Liver (tissue), 9 donors: Measurements from ENCODE around the gene CYP11A1. TPM values are rescaled to one million over a fixed set of nuclear protein-coding genes. Genes with fewer than 3 reads are reported as not detected.

Experiments
- DNase-seq: peaks from one replicate; pipeline ENCODE4 v3.0.0-alpha.2; 2017; ENCODE audit warnings: low spot score
- H3K27ac ChIP-seq, 2 donors: one replicate each; pipeline ENCODE4 v1.7.0; 2013; ENCODE audit warnings: inconsistent platforms in 2 of 2, low read length in 2 of 2, control low read depth in 1 of 2, low read depth in 1 of 2, mild to moderate bottlenecking in 1 of 2
- H3K27me3 ChIP-seq, 4 donors: one replicate each; pipeline versions ENCODE4 v1.6.1 to v1.7.0; 2013; ENCODE audit warnings: low read length in 3 of 4, inconsistent platforms in 1 of 4, mild to moderate bottlenecking in 1 of 4, moderate library complexity in 1 of 4; ENCODE audit not compliant: control insufficient read depth in 4 of 4, insufficient read depth in 4 of 4
- H3K36me3 ChIP-seq, 4 donors: one replicate each; pipeline versions ENCODE4 v1.6.1 to v1.7.0; 2013; ENCODE audit warnings: low read length in 3 of 4, mild to moderate bottlenecking in 3 of 4, low read depth in 1 of 4, moderate library complexity in 1 of 4; ENCODE audit not compliant: control insufficient read depth in 4 of 4, insufficient read depth in 3 of 4
- H3K4me1 ChIP-seq, 4 donors: one replicate each; pipeline versions ENCODE4 v1.6.1 to v1.7.0; 2013; ENCODE audit warnings: low read length in 3 of 4, mild to moderate bottlenecking in 3 of 4, moderate library complexity in 1 of 4; ENCODE audit not compliant: control insufficient read depth in 4 of 4, insufficient read depth in 4 of 4
- H3K4me3 ChIP-seq, 3 donors: one replicate each; pipeline versions ENCODE4 v1.6.1 to v1.7.0; 2013; ENCODE audit warnings: low read length in 3 of 3, control low read depth in 1 of 3, low read depth in 1 of 3, mild to moderate bottlenecking in 1 of 3
- H3K9ac ChIP-seq, 2 donors: one replicate each; pipeline ENCODE4 v1.7.0; 2013; ENCODE audit warnings: low read length in 2 of 2, mild to moderate bottlenecking in 2 of 2, moderate library complexity in 2 of 2, control low read depth in 1 of 2, low read depth in 1 of 2
- H3K9me3 ChIP-seq, 4 donors: one replicate each; pipeline versions ENCODE4 v1.6.1 to v1.7.0; 2013; ENCODE audit warnings: low read length in 3 of 4; ENCODE audit not compliant: control insufficient read depth in 4 of 4
- ATF3 ChIP-seq: IDR thresholded peaks from 2 replicates; pipeline ENCODE4 v1.6.1; 2016; ENCODE audit warnings: antibody characterized with exemption
- CTCF ChIP-seq: fragments of 150-350 bp; IDR thresholded peaks from 2 replicates; pipeline ENCODE4 v1.5.1; 2017; ENCODE audit warnings: improper control_type of control experiment, low read depth, low read length; ENCODE audit not compliant: missing input control
- EGR1 ChIP-seq, 2 donors: IDR thresholded peaks; 2 replicates each; pipeline ENCODE4 v1.6.1; 2016 to 2018; ENCODE audit warnings: antibody characterized with exemption in 2 of 2, low read depth in 2 of 2
- FOXA1 ChIP-seq: IDR thresholded peaks from 2 replicates; pipeline ENCODE4 v1.6.1; 2016; ENCODE audit warnings: antibody characterized with exemption
- GABPA ChIP-seq, 2 donors: IDR thresholded peaks in 1 of 2; conservative IDR thresholded peaks in 1 of 2; 2 replicates each; pipeline ENCODE4 v1.6.1; 2016; ENCODE audit warnings: antibody characterized with exemption in 2 of 2, mild to moderate bottlenecking in 1 of 2, moderate library complexity in 1 of 2
- HNF4G ChIP-seq: IDR thresholded peaks from 2 replicates; pipeline ENCODE4 v1.6.1; 2016; ENCODE audit warnings: antibody characterized with exemption
- JUND ChIP-seq, 2 donors: IDR thresholded peaks; 2 replicates each; pipeline ENCODE4 v1.6.1; 2016; ENCODE audit warnings: antibody characterized with exemption in 2 of 2
- MAX ChIP-seq: IDR thresholded peaks from 2 replicates; pipeline ENCODE4 v1.6.1; 2016; ENCODE audit warnings: antibody characterized with exemption
- NR2F2 ChIP-seq: IDR thresholded peaks from 2 replicates; pipeline ENCODE4 v1.6.1; 2016; ENCODE audit warnings: antibody characterized with exemption
- RAD21 ChIP-seq, 2 donors: IDR thresholded peaks; 2 replicates each; pipeline ENCODE4 v1.6.1; 2016; ENCODE audit warnings: antibody characterized with exemption in 2 of 2, mild to moderate bottlenecking in 2 of 2
- RXRA ChIP-seq, 2 donors: IDR thresholded peaks; 2 replicates each; pipeline ENCODE4 v1.6.1; 2017 to 2018; ENCODE audit warnings: antibody characterized with exemption in 2 of 2, mild to moderate bottlenecking in 1 of 2
- SP1 ChIP-seq: IDR thresholded peaks from 2 replicates; pipeline ENCODE4 v1.6.1; 2018; ENCODE audit warnings: antibody characterized with exemption, mild to moderate bottlenecking
- YY1 ChIP-seq: IDR thresholded peaks from 2 replicates; pipeline ENCODE4 v1.6.1; 2016; ENCODE audit warnings: antibody characterized with exemption, mild to moderate bottlenecking
- WGBS: extraction: QIAGEN DNeasy Blood & Tissue Kit; methylation state at CpG from one replicate; pipeline ENCODE4 v1.1.7; 2013; 5-methylcytosine and 5-hydroxymethylcytosine counted together
- polyA plus RNA-seq, 2 donors: library from polyadenylated mRNA; stranded (reverse) in 1 of 2; unstranded in 1 of 2; fragments of 200-250 nt in 1 of 2; fragments of >200 nt in 1 of 2; fragmentation: Nextera tagmentation in 1 of 2; extraction: Ambion mirVana in 1 of 2; gene quantifications; one replicate each; pipeline versions ENCODE4 v1.2.1 to v1.2.3, GENCODE V29; 2013 to 2015
- total RNA-seq, 2 donors: library from RNA; depleted of rRNA; stranded (reverse); fragments of >200 nt; gene quantifications; one replicate each; pipeline ENCODE4 v1.2.3, GENCODE V29; 2014
- TF ChIP-seq, protein P1 (sequence below): IDR thresholded peaks from 2 replicates; pipeline ENCODE4 v1.6.1; 2016; ENCODE audit warnings: antibody characterized with exemption
- TF ChIP-seq, protein P2 (sequence below): IDR thresholded peaks from 2 replicates; pipeline ENCODE4 v1.6.1; 2016; ENCODE audit warnings: antibody characterized with exemption, mild to moderate bottlenecking
- donor health status: healthy.
- donor health status: healthy.
- donor health status: healthy.
- donor health status: healthy.
- donor health status: healthy.

The CYP11A1 gene
- total and polyA plus RNA-seq, 4 donors, result 0.47 to 2.3 (median 1.9) TPM

DNA sequence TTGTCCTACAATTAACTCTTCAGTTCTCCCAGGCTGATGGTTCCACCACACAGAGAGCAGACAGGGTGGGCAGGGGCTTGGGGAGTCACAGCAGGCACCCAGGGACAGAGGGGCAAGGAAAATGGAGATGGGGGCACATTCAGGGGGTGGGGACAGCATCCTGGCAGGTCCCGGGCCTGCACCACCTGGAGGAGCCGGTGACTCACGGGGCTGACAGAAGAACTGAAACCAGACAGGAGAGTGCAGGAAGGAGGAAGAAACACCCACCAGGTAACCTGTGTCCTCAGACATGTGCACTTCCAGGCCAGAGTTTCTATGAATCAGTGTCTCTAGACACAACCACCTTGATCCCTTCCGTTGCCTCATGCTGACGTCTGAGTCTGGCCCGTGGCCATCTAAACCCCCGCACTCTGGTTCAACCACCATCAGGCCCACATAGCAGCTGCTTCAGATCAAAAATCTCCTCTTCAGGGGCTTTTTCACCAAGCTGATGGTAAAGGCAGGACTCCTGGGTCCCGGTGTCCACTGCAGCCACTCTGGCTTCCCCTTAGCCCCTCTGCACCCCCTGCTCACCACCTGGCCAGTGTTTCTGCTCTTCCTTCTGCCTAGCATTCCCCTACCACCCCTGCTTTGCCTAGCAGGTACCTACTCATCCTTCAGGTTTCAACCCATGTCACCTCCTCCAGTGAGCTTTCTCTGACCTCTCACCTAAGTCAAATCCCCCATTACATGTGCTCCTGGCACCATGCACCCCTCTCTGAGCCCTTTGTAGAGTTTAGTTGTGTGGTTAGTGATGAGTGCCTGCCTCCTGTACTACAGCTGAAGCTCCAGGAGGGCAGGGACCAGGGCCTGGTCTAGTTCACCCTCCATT is 16.5 kb upstream of the CYP11A1 start:
- Histone ChIP-seq H3K4me1 (no peaks in the 10 kb centered on the region), H3K4me3 (no peak overlapping the region), H3K36me3 (no peaks in the 10 kb centered on the region), H3K9me3 (no peaks in the 10 kb centered on the region), H3K9ac (no peak overlapping the region), H3K27ac (no peak overlapping the region), H3K27me3 (no peaks in the 10 kb centered on the region)
- DNase-seq, result peak; percentile 34
- TF ChIP-seq RXRA (IDR thresholded peaks at IDR 0.05) (no peak), GABPA (IDR thresholded peaks at IDR 0.05 in 1 of 2, conservative IDR thresholded peaks at IDR 0.05 in 1 of 2) (no peak), YY1 (no peak), SP1 (no peak), CTCF (no peak), MAX (no peak)
- TF ChIP-seq, protein P1, sequence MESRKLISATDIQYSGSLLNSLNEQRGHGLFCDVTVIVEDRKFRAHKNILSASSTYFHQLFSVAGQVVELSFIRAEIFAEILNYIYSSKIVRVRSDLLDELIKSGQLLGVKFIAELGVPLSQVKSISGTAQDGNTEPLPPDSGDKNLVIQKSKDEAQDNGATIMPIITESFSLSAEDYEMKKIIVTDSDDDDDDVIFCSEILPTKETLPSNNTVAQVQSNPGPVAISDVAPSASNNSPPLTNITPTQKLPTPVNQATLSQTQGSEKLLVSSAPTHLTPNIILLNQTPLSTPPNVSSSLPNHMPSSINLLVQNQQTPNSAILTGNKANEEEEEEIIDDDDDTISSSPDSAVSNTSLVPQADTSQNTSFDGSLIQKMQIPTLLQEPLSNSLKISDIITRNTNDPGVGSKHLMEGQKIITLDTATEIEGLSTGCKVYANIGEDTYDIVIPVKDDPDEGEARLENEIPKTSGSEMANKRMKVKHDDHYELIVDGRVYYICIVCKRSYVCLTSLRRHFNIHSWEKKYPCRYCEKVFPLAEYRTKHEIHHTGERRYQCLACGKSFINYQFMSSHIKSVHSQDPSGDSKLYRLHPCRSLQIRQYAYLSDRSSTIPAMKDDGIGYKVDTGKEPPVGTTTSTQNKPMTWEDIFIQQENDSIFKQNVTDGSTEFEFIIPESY, result no peak
- 81% methylated on average over 8 of the region's 8 CpGs for WGBS

GRCh38 chr15:74383286-74383685 is 15.8 kb upstream of the CYP11A1 start:
- no peaks in the 10 kb centered on the region for H3K27me3 ChIP-seq
- H3K9me3 ChIP-seq, result no peaks in the 10 kb centered on the region
- no peak overlapping the region for H3K4me3 ChIP-seq
- H3K4me1 ChIP-seq, result no peaks in the 10 kb centered on the region
- no peak overlapping the region for H3K9ac ChIP-seq
- H3K36me3 ChIP-seq, result no peaks in the 10 kb centered on the region
- DNase-seq, result no peak
- no peak overlapping the region for H3K27ac ChIP-seq
- TF ChIP-seq EGR1 (IDR thresholded peaks at IDR 0.05; ENCODE audit: low read depth in 2 of 2), result no peak
- TF ChIP-seq GABPA (IDR thresholded peaks at IDR 0.05 in 1 of 2, conservative IDR thresholded peaks at IDR 0.05 in 1 of 2), result no peak
- TF ChIP-seq NR2F2, result no peak
- TF ChIP-seq FOXA1, result no peak
- WGBS, result 96% methylated on average over 4 of the region's 4 CpGs

DNA sequence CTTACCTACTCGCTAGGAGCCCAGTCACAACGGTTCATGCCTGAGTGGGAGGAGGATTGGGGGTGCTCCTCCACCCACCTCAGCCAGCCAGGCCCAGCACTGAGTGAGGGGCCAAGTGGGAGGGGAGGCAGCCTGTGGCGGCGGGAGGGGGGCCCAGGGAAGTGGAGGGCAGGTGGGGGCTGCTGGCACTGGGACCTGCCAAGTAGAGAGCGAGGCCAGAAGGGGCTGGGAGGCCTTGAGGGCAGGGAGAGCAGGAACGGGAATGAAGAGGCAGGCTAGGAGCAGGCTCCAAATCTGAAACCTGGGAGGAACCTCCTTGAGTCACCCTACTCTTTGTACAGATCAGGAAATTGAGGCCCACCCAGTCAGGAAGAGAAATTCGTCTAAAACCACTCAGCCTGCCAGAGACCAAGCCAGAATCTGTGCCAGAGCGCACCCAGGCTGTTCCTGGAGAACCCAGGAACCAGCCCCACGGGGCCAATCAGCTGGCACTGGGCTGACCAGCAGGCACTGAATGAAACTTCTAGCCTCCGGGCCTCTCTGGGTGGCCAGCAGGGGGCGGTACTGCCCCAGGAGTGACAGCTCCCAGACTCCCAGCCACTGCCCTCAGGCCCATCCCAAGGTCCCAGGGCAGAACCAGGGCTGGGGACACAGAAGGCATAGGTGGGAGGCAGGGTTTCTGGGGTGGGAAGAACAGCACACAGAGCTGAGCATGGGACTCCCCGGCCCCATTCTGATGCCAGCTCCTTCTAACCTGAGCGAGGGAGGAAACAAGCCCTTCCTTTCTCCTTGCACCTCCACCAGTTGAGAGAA is 14.8 kb upstream of the CYP11A1 start:
- no peak overlapping the region for H3K4me3 ChIP-seq
- no peak overlapping the region for H3K9ac ChIP-seq
- no peaks in the 10 kb centered on the region for H3K4me1 ChIP-seq
- H3K9me3 ChIP-seq, result no peaks in the 10 kb centered on the region
- WGBS, result 44% methylated on average over 13 of the region's 13 CpGs
- H3K27ac ChIP-seq, result no peak overlapping the region
- H3K36me3 ChIP-seq, result no peaks in the 10 kb centered on the region
- DNase-seq, result peak; percentile 94
- H3K27me3 ChIP-seq, result no peaks in the 10 kb centered on the region
- TF ChIP-seq, protein P2, sequence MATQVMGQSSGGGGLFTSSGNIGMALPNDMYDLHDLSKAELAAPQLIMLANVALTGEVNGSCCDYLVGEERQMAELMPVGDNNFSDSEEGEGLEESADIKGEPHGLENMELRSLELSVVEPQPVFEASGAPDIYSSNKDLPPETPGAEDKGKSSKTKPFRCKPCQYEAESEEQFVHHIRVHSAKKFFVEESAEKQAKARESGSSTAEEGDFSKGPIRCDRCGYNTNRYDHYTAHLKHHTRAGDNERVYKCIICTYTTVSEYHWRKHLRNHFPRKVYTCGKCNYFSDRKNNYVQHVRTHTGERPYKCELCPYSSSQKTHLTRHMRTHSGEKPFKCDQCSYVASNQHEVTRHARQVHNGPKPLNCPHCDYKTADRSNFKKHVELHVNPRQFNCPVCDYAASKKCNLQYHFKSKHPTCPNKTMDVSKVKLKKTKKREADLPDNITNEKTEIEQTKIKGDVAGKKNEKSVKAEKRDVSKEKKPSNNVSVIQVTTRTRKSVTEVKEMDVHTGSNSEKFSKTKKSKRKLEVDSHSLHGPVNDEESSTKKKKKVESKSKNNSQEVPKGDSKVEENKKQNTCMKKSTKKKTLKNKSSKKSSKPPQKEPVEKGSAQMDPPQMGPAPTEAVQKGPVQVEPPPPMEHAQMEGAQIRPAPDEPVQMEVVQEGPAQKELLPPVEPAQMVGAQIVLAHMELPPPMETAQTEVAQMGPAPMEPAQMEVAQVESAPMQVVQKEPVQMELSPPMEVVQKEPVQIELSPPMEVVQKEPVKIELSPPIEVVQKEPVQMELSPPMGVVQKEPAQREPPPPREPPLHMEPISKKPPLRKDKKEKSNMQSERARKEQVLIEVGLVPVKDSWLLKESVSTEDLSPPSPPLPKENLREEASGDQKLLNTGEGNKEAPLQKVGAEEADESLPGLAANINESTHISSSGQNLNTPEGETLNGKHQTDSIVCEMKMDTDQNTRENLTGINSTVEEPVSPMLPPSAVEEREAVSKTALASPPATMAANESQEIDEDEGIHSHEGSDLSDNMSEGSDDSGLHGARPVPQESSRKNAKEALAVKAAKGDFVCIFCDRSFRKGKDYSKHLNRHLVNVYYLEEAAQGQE, result no peak
- TF ChIP-seq, protein P1, result no peak
- no peak for TF ChIP-seq JUND (IDR thresholded peaks at IDR 0.05)
- no peak for TF ChIP-seq ATF3
- TF ChIP-seq HNF4G, result no peak
- no peak for TF ChIP-seq GABPA (IDR thresholded peaks at IDR 0.05 in 1 of 2, conservative IDR thresholded peaks at IDR 0.05 in 1 of 2)
- TF ChIP-seq YY1, result no peak
- no peak for TF ChIP-seq FOXA1
- TF ChIP-seq RAD21 (IDR thresholded peaks at IDR 0.05), result peak; percentile 98 to 99
